GM12878 (cell line): ENCODE results near the gene RAD23B. TPM values are rescaled to one million over a fixed set of nuclear protein-coding genes. Genes with fewer than 3 reads are reported as not detected.

Experiments
- ATAC-seq: fragments of 200-7000 bp; cut with Tn5 transposase; 3 replicates; pipeline ENCODE4 v1.9.1; 2020; ENCODE audit warnings: mild to moderate bottlenecking, moderate library complexity
- BruUV-seq: library from RNA; stranded (reverse); fragments of 400-500 nt; replicated peaks from 2 replicates; lab custom pipeline; 2021; lab: Mats Ljungman, UMichigan
- CTCF ChIA-PET: fragments of 300-600 bp; sonication (Branson Sonifier 250); formaldehyde crosslinking; extraction: SDS; loops from one replicate; lab custom pipeline; 2021; ENCODE audit warnings: inconsistent platforms; lab: Yijun Ruan, JAX
- POLR2A ChIA-PET: fragments of 350-600 bp; formaldehyde crosslinking; extraction: SDS; loops from one replicate; lab custom pipeline; 2021; ENCODE audit warnings: inconsistent platforms; lab: Charles Lee
- RAD21 ChIA-PET: fragments of 300-600 bp; sonication (Branson Sonifier 250); formaldehyde crosslinking; loops from one replicate; lab custom pipeline; 2023; ENCODE audit warnings: antibody characterized with exemption; ENCODE audit not compliant: unreplicated experiment; lab: Charles Lee
- SMC1A ChIA-PET: fragments of 300-600 bp; sonication (Branson Sonifier 250); formaldehyde crosslinking; loops from one replicate; lab custom pipeline; 2023; ENCODE audit not compliant: unreplicated experiment, uncharacterized antibody; lab: Charles Lee
- DNase-seq: peaks from one replicate; pipeline ENCODE4 v3.0.0-alpha.2; 2011; ENCODE audit warnings: low read depth, low spot score
- FAIRE-seq: peaks from 3 replicates; lab custom pipeline; 2011; peaks lifted over from hg19 to GRCh38; lab: Jason Lieb, UNC
- H2AFZ ChIP-seq: 2 replicates; pipeline ENCODE4 v1.6.0; 2011; ENCODE audit warnings: low read depth, low read length, control low read depth; ENCODE audit not compliant: control insufficient read depth
- H3K27ac ChIP-seq: 2 replicates; pipeline ENCODE4 v1.5.1; 2011; ENCODE audit warnings: control low read depth; ENCODE audit not compliant: control insufficient read depth, insufficient read depth
- H3K27me3 ChIP-seq, 2 experiments: replicated peaks in 1 of 2; 2 replicates each; pipeline versions ENCODE4 v1.6.0 to v1.6.1; 2011; ENCODE audit warnings: low read length in 1 of 2; ENCODE audit not compliant: control insufficient read depth in 2 of 2, insufficient read depth in 2 of 2
- H3K36me3 ChIP-seq, 2 experiments: 2 replicates each; pipeline ENCODE4 v1.5.1; 2011; ENCODE audit warnings: low read length in 1 of 2; ENCODE audit not compliant: control insufficient read depth in 2 of 2, insufficient read depth in 2 of 2
- H3K4me1 ChIP-seq: 2 replicates; pipeline ENCODE4 v1.6.1; 2011; ENCODE audit warnings: mild to moderate bottlenecking, low read length, moderate library complexity, mixed read lengths; ENCODE audit not compliant: control insufficient read depth, insufficient read depth
- H3K4me2 ChIP-seq: 2 replicates; pipeline ENCODE4 v1.6.0; 2011; ENCODE audit warnings: control low read depth; ENCODE audit not compliant: control insufficient read depth, insufficient read depth
- H3K4me3 ChIP-seq: fragments of 200-600 bp; sonication (generic); 2 replicates; pipeline ENCODE4 v1.5.1; 2016
- H3K79me2 ChIP-seq: 2 replicates; pipeline ENCODE4 v1.6.0; 2011; ENCODE audit warnings: low read length; ENCODE audit not compliant: control insufficient read depth, insufficient read depth
- H3K9ac ChIP-seq: 2 replicates; pipeline ENCODE4 v1.8.0; 2011; ENCODE audit warnings: low read length, control low read depth, mixed read lengths; ENCODE audit not compliant: control insufficient read depth, insufficient read depth
- H3K9me3 ChIP-seq: replicated peaks from 3 replicates; pipeline ENCODE4 v1.5.1; 2011; ENCODE audit warnings: mild to moderate bottlenecking, low read length; ENCODE audit not compliant: control insufficient read depth, insufficient read depth
- H4K20me1 ChIP-seq: 2 replicates; pipeline ENCODE4 v1.6.0; 2011; ENCODE audit not compliant: control insufficient read depth, insufficient read depth
- ATF2 ChIP-seq: IDR thresholded peaks from 2 replicates; pipeline ENCODE4 v1.6.1; 2012; ENCODE audit warnings: low read length, inconsistent platforms
- BMI1 ChIP-seq: fragments of 450-650 bp; IDR thresholded peaks from 2 replicates; pipeline ENCODE4 v1.6.1; 2016; ENCODE audit warnings: mild to moderate bottlenecking, moderate library complexity, borderline replicate concordance
- CBX3 ChIP-seq: fragments of 200-600 bp; sonication (generic); IDR thresholded peaks from 2 replicates; pipeline ENCODE4 v1.6.1; 2016; ENCODE audit warnings: low read depth, borderline replicate concordance
- EED ChIP-seq: sonication (generic); IDR thresholded peaks from 2 replicates; pipeline ENCODE4 v1.6.1; 2016; ENCODE audit warnings: antibody characterized with exemption, low read depth
- EP300 ChIP-seq, 2 experiments: fragments of 150-350 bp in 1 of 2; IDR thresholded peaks; 2 replicates each; pipeline ENCODE4 v1.6.1; 2011 to 2012; ENCODE audit warnings: low read depth in 2 of 2, low read length in 2 of 2, borderline replicate concordance in 1 of 2, improper control_type of control experiment in 1 of 2, inconsistent platforms in 1 of 2; ENCODE audit not compliant: control insufficient read depth in 1 of 2
- FOS ChIP-seq: IDR thresholded peaks from 3 replicates; pipeline ENCODE4 v1.6.1; 2011; ENCODE audit warnings: borderline replicate concordance; ENCODE audit not compliant: insufficient read length; ENCODE audit errors: extremely low read depth
- HDAC2 ChIP-seq: fragments of 200-600 bp; sonication (generic); IDR thresholded peaks from 2 replicates; pipeline ENCODE4 v1.6.1; 2017
- NR2C2 ChIP-seq: IDR thresholded peaks from 2 replicates; pipeline ENCODE4 v1.6.1; 2011; ENCODE audit warnings: borderline replicate concordance, low read depth; ENCODE audit not compliant: control insufficient read depth, insufficient read length
- RB1 ChIP-seq: fragments of 450-650 bp; formaldehyde crosslinking; IDR thresholded peaks from 2 replicates; pipeline ENCODE4 v1.6.1; 2017; ENCODE audit warnings: mild to moderate bottlenecking, borderline replicate concordance
- SKIL ChIP-seq: fragments of 450-650 bp; IDR thresholded peaks from 2 replicates; pipeline ENCODE4 v1.6.1; 2017; ENCODE audit warnings: mild to moderate bottlenecking, low read depth, inconsistent platforms; ENCODE audit not compliant: poor library complexity, severe bottlenecking
- SMAD5 ChIP-seq: IDR thresholded peaks from 2 replicates; pipeline ENCODE4 v1.6.1; 2016; ENCODE audit warnings: antibody characterized with exemption, low read depth
- TCF12 ChIP-seq: IDR thresholded peaks from 2 replicates; pipeline ENCODE4 v1.6.1; 2011; ENCODE audit warnings: low read depth, mild to moderate bottlenecking, low read length
- YBX1 ChIP-seq: fragments of 450-650 bp; IDR thresholded peaks from 2 replicates; pipeline ENCODE4 v1.6.1; 2016; ENCODE audit warnings: antibody characterized with exemption
- ZBTB4 ChIP-seq: fragments of 450-650 bp; formaldehyde crosslinking; IDR thresholded peaks from 2 replicates; pipeline ENCODE4 v1.4.0; 2022; ENCODE audit warnings: mild to moderate bottlenecking, moderate library complexity
- ZNF622 ChIP-seq: fragments of 450-650 bp; IDR thresholded peaks from 2 replicates; pipeline ENCODE4 v1.6.1; 2017; ENCODE audit warnings: mild to moderate bottlenecking, inconsistent platforms
- WGBS: methylation state at CpG from one replicate; pipeline ENCODE4 v1.1.6; 2016; ENCODE audit warnings: low lambda C conversion rate; ENCODE audit not compliant: insufficient replicate concordance, insufficient coverage; ENCODE audit errors: missing lambda C conversion rate; 5-methylcytosine and 5-hydroxymethylcytosine counted together
- in situ Hi-C: fragments of 300-500 bp; cut with MboI; formaldehyde crosslinking; loops from 9 replicates; pipeline ENCODE4 v1.14.3; 2018; ENCODE audit warnings: mixed read lengths
- intact Hi-C: fragments of 100-400 bp; cut with micrococcal nuclease; formaldehyde crosslinking; loops from one replicate; pipeline ENCODE4 v1.14.2; 2022; ENCODE audit not compliant: unreplicated experiment
- polyA plus RNA-seq, 11 experiments: library from polyadenylated mRNA; depleted of rRNA in 4 of 11; unstranded in 6 of 11; stranded (reverse) in 5 of 11; fragments of >200 nt; fragmentation: Nextera tagmentation in 4 of 11; fragmentation: Illumina TruSeq in 1 of 11; extraction: Ambion mirVana in 4 of 11; extraction: Trizol in 1 of 11; gene quantifications; 1 replicate in 1 of 11; 2 replicates in 10 of 11; pipeline versions ENCODE4 v1.2.1 to v1.2.3, GENCODE V29; 2011 to 2016; ENCODE audit warnings: inconsistent platforms in 2 of 11, missing spikeins in 2 of 11, low read depth in 1 of 11
- total RNA-seq, 4 experiments: library from RNA; depleted of rRNA in 3 of 4; stranded (reverse); fragments of >200 nt in 3 of 4; fragmentation: Illumina TruSeq in 1 of 4; extraction: Trizol in 1 of 4; gene quantifications; 2 replicates each; pipeline versions ENCODE4 v1.2.1 to v1.2.3, GENCODE V29; 2013 to 2021

Gene RAD23B
- total and polyA plus RNA-seq, 10 of the 15 experiments (the other 5 are each of a cell fraction or from before 2014, with no cell fraction given): 10.3 to 256 (median 54.6) TPM

GRCh38 chr9:107295995-107296394 lies 12.9 kb downstream of the RAD23B start:
- Histone ChIP-seq H3K79me2 (peaks cover 94% of the 10 kb centered on the region), H3K27me3 (no peaks in the 10 kb centered on the region), H3K4me2 (no peak overlapping the region), H2AFZ (no peak overlapping the region), H4K20me1 (peaks cover 5% of the 10 kb centered on the region; the same call in 1 of the 2 replicates), H3K27ac (no peak overlapping the region), H3K4me1 (0 out of 2 replicates have a peak, but pooled peaks cover 4% of the 10 kb centered on the region), H3K36me3 (peaks cover 0 to 4% of the 10 kb centered on the region in 2 experiments; a peak in 3 of 4 replicates), H3K4me3 (no peak overlapping the region), H3K9me3 (no peaks in the 10 kb centered on the region; the same call in 2 of the 3 replicates)
- in situ Hi-C loops: no loop called here
- ATAC-seq (peak; percentile 21), FAIRE-seq (no peak), DNase-seq (no peak)
- no TSS peak for BruUV-seq
- 23% methylated on average over 1 of the region's 1 CpG for WGBS
- CTCF ChIA-PET: interaction anchor here (0.6 to 2.1 kb wide), 6 partner anchors 8 to 1411 kb away, joined by 3 to 11 read pairs (median 4); no protein-coding TSS in a partner anchor
- POLR2A ChIA-PET: interaction anchor here (0.6 to 1.1 kb wide), 3 partner anchors 10 to 54 kb away, joined by 3 to 5 read pairs (median 3); no protein-coding TSS in a partner anchor
- TF ChIP-seq CBX3 (no peak), ATF2 (no peak), TCF12 (no peak), EED (no peak), ZNF622 (no peak), EP300 (IDR thresholded peaks at IDR 0.05; ENCODE audit: borderline replicate concordance in 1 of 2, control insufficient read depth in 1 of 2, low read depth in 2 of 2, low read length in 2 of 2) (no peak), ZBTB4 (no peak), YBX1 (no peak), RB1 (no peak), SKIL (no peak), HDAC2 (no peak), SMAD5 (no peak), BMI1 (no peak), FOS (no peak), NR2C2 (no peak)
- TF ChIP-seq, all 136 proteins: peak for 0
- ChIA-PET RAD21 (interaction anchor here (0.8 to 1.2 kb wide), 3 partner anchors 10 to 35 kb away, joined by 4 to 5 read pairs (median 4); no protein-coding TSS in a partner anchor), SMC1A (interaction anchor here (0.6 to 2.7 kb wide), 8 partner anchors 8 to 1367 kb away, joined by 3 to 18 read pairs (median 4); no protein-coding TSS in a partner anchor)
- H3K9ac ChIP-seq: no peak overlapping the region
- intact Hi-C loops: no loop called here
